Ishikawa (cell line): ENCODE results near the gene MTMR1.

ENCODE experiments used
- CEBPB ChIP-seq: IDR thresholded peaks from 2 replicates; pipeline ENCODE4 v1.6.1; 2012
- CREB1 ChIP-seq: IDR thresholded peaks from 2 replicates; pipeline ENCODE4 v1.6.1; 2012; ENCODE audit warnings: low read depth
- EGR1 ChIP-seq: IDR thresholded peaks from 2 replicates; pipeline ENCODE4 v1.6.1; 2012
- EP300 ChIP-seq: IDR thresholded peaks from 2 replicates; pipeline ENCODE4 v1.6.1; 2012; ENCODE audit warnings: borderline replicate concordance
- FOXM1 ChIP-seq: IDR thresholded peaks from 2 replicates; pipeline ENCODE4 v1.6.1; 2012; ENCODE audit warnings: low read depth, borderline replicate concordance
- NFIC ChIP-seq: IDR thresholded peaks from 2 replicates; pipeline ENCODE4 v1.6.1; 2012
- RAD21 ChIP-seq: IDR thresholded peaks from 2 replicates; pipeline ENCODE4 v1.6.1; 2012; ENCODE audit warnings: low read depth
- TAF1 ChIP-seq: IDR thresholded peaks from 2 replicates; pipeline ENCODE4 v1.6.1; 2012; ENCODE audit warnings: low read depth, mild to moderate bottlenecking
- TCF12 ChIP-seq: IDR thresholded peaks from 2 replicates; pipeline ENCODE4 v1.6.1; 2012; ENCODE audit warnings: low read depth
- TEAD4 ChIP-seq: IDR thresholded peaks from 2 replicates; pipeline ENCODE4 v1.6.1; 2012
- YY1 ChIP-seq: IDR thresholded peaks from 2 replicates; pipeline ENCODE4 v1.6.1; 2012; ENCODE audit warnings: low read depth
- ZBTB7A ChIP-seq: IDR thresholded peaks from 2 replicates; pipeline ENCODE4 v1.6.1; 2012; ENCODE audit warnings: low read depth
- TF ChIP-seq, protein P1 (sequence below): IDR thresholded peaks from 2 replicates; pipeline ENCODE4 v1.6.1; 2012
- TF ChIP-seq, protein P2 (sequence below): IDR thresholded peaks from 2 replicates; pipeline ENCODE4 v1.6.1; 2012
- TF ChIP-seq, protein P3 (sequence below): IDR thresholded peaks from 2 replicates; pipeline ENCODE4 v1.6.1; 2012; ENCODE audit warnings: low read depth, mild to moderate bottlenecking

The MTMR1 gene

DNA sequence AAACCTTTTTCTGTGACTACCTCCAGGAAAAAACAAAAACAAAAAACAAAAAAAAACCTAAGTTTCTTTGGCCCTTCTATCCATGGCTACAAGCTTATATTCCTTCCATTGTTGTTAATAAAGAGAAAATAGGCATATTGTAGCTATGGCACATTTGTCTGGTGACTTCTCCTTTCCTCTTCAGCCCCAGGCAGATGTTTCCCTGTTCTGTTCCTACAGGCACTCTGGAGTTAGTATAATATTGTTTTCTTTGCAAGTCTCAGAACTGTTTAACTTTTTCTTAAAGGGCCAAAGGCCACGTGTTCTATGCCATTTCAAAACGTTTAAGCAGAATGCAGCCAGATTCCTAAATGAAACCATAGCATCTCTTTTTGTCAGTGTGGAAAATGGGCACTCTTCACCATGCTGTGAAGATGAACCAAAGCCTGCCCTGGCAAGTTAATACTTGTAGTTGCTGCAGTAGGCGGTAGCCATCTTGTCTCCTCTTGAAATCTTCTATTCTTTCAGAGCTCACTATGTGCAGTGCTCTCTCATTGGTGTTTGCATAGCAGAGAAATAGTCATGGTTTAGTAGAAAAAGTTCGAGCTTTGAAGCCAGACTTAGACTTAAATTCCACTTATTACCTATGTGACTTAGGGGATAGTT is 44.8 kb upstream of the MTMR1 start:
- TF ChIP-seq CEBPB: no peak
- no peak for TF ChIP-seq EGR1
- TF ChIP-seq NFIC: no peak
- TF ChIP-seq RAD21: no peak
- TF ChIP-seq, protein P1, sequence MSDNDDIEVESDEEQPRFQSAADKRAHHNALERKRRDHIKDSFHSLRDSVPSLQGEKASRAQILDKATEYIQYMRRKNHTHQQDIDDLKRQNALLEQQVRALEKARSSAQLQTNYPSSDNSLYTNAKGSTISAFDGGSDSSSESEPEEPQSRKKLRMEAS: no peak
- TF ChIP-seq FOXM1: no peak
- TF ChIP-seq TEAD4: no peak
- no peak for TF ChIP-seq TAF1
- TF ChIP-seq YY1: no peak
- TF ChIP-seq, protein P2, sequence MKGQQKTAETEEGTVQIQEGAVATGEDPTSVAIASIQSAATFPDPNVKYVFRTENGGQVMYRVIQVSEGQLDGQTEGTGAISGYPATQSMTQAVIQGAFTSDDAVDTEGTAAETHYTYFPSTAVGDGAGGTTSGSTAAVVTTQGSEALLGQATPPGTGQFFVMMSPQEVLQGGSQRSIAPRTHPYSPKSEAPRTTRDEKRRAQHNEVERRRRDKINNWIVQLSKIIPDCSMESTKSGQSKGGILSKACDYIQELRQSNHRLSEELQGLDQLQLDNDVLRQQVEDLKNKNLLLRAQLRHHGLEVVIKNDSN: no peak
- no peak for TF ChIP-seq EP300
- no peak for TF ChIP-seq TCF12
- TF ChIP-seq ZBTB7A: no peak
- TF ChIP-seq CREB1: no peak
- TF ChIP-seq, protein P3, sequence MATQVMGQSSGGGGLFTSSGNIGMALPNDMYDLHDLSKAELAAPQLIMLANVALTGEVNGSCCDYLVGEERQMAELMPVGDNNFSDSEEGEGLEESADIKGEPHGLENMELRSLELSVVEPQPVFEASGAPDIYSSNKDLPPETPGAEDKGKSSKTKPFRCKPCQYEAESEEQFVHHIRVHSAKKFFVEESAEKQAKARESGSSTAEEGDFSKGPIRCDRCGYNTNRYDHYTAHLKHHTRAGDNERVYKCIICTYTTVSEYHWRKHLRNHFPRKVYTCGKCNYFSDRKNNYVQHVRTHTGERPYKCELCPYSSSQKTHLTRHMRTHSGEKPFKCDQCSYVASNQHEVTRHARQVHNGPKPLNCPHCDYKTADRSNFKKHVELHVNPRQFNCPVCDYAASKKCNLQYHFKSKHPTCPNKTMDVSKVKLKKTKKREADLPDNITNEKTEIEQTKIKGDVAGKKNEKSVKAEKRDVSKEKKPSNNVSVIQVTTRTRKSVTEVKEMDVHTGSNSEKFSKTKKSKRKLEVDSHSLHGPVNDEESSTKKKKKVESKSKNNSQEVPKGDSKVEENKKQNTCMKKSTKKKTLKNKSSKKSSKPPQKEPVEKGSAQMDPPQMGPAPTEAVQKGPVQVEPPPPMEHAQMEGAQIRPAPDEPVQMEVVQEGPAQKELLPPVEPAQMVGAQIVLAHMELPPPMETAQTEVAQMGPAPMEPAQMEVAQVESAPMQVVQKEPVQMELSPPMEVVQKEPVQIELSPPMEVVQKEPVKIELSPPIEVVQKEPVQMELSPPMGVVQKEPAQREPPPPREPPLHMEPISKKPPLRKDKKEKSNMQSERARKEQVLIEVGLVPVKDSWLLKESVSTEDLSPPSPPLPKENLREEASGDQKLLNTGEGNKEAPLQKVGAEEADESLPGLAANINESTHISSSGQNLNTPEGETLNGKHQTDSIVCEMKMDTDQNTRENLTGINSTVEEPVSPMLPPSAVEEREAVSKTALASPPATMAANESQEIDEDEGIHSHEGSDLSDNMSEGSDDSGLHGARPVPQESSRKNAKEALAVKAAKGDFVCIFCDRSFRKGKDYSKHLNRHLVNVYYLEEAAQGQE: no peak

DNA sequence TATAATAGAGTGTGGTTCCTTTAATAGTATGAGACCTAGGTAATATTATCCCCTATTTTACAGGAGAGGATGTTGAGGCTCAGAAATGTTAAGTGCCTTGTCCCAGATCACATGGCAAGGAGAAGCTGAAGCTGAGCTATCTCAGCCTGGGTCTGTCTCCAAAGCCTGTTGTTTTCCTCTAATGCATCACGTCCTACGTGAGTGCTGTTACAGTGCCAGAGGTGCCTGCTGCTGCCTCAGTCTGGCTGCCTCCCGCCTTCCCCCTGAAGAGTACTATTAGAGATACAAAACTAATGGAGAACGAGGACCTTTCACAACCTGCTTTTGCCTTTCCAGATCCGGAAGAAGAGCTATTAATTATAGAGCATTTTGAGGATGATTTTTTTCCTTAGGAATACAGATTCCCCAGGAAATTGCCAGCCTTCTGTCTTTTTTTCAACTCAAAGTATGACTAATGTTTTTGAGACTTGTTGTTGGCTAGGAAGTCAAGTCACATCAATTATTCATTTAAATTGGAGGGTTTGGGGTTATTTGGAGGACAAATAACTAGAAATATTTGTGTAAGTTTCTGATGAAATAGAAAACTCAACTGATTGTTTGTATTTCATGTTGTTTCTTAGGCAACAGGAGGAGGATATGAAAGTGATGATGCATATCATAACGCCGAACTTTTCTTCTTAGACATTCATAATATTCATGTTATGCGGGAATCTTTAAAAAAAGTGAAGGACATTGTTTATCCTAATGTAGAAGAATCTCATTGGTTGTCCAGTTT is 43.9 kb upstream of the MTMR1 start:
- TF ChIP-seq TAF1 (no peak), TEAD4 (no peak), RAD21 (no peak), ZBTB7A (no peak), FOXM1 (no peak), TCF12 (no peak), CREB1 (no peak), EGR1 (no peak), YY1 (no peak), EP300 (no peak), NFIC (no peak), CEBPB (no peak)
- TF ChIP-seq, protein P2: no peak
- TF ChIP-seq, protein P1: no peak
- TF ChIP-seq, protein P3: no peak

DNA sequence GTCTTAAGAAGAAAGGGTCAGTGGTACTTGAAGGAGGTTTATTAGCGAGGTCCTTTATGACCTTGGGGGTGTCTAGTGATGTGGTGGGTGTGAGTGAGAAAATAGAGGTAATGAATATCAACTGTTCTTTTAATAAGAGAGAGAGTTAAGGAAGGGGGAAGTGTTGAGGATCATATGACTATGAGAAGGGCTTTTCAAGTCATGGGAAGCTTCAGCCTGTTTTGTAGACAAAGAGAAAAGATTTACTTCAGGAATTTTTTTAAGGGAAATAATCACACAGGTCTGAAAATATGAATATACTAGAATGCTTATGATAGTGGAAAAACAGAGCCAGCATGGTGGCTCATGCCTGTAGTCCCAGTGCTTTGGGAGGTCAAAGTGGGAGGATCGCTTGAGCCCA is 41.3 kb upstream of the MTMR1 start:
- TF ChIP-seq EP300: no peak
- TF ChIP-seq, protein P2: no peak
- TF ChIP-seq CREB1: no peak
- no peak for TF ChIP-seq EGR1
- no peak for TF ChIP-seq TEAD4
- TF ChIP-seq TCF12: no peak
- TF ChIP-seq CEBPB: no peak
- TF ChIP-seq YY1: no peak
- TF ChIP-seq RAD21: no peak
- TF ChIP-seq TAF1: no peak
- no peak for TF ChIP-seq NFIC
- TF ChIP-seq, protein P3: no peak
- TF ChIP-seq, protein P1: no peak
- TF ChIP-seq FOXM1: no peak
- TF ChIP-seq ZBTB7A: no peak
